HG03460 (cell line): ENCODE measurements around the gene SKI.

Experiments used
- ATAC-seq: cut with Tn5 transposase; IDR thresholded peaks from one replicate; pipeline ENCODE4 v1.9.1; 2021; ENCODE audit not compliant: unreplicated experiment

The SKI gene

GRCh38 chr1:2335721-2336455 is 107.8 kb downstream of the SKI start:
- ATAC-seq, result no peak

GRCh38 chr1:2336499-2336898 is 108.4 kb downstream of the SKI start:
- ATAC-seq, result no peak

- no peak for ATAC-seq
Observed at GRCh38 chr1:2337081-2337480, 109.0 kb downstream of the SKI start.

- no peak for ATAC-seq
Observed at GRCh38 chr1:2337501-2337900, 109.4 kb downstream of the SKI start.

GRCh38 chr1:2339206-2340085 is 111.3 kb downstream of the SKI start:
- ATAC-seq, result no peak

GRCh38 chr1:2340086-2340917 is 112.2 kb downstream of the SKI start:
- ATAC-seq, result no peak

- ATAC-seq, result no peak
Observed at GRCh38 chr1:2340918-2341254, 112.8 kb downstream of the SKI start.

- ATAC-seq, result no peak
Observed at GRCh38 chr1:2341706-2342383, 113.7 kb downstream of the SKI start.

GRCh38 chr1:2342384-2343022 is 114.4 kb downstream of the SKI start:
- ATAC-seq, result no peak

- ATAC-seq, result no peak
Observed at GRCh38 chr1:2343023-2343935, 115.2 kb downstream of the SKI start.

- ATAC-seq, result no peak
Observed at GRCh38 chr1:2344121-2344681, 116.1 kb downstream of the SKI start.

- ATAC-seq, result no peak
Observed at GRCh38 chr1:2344744-2345296, 116.7 kb downstream of the SKI start.

- no peak for ATAC-seq
Observed at GRCh38 chr1:2345297-2346075, 117.4 kb downstream of the SKI start.

GRCh38 chr1:2346691-2347408 is 118.7 kb downstream of the SKI start:
- ATAC-seq, result no peak

GRCh38 chr1:2347409-2347785 is 119.3 kb downstream of the SKI start:
- ATAC-seq, result no peak

- no peak for ATAC-seq
Observed at GRCh38 chr1:2347896-2348295, 119.8 kb downstream of the SKI start.
